Amygdala (tissue), 56 donors: Measurements from ENCODE around the gene MSN.
"Not testable (repeated sequence)": the region's sequence is repeated elsewhere in the genome, so short reads cannot be mapped to it uniquely, and the experiment has no call there.

Source experiments
- DNase-seq, 56 donors: peaks; one replicate each; lab custom pipeline; 2025; lab: John Stamatoyannopoulos, UW

The MSN gene

DNA sequence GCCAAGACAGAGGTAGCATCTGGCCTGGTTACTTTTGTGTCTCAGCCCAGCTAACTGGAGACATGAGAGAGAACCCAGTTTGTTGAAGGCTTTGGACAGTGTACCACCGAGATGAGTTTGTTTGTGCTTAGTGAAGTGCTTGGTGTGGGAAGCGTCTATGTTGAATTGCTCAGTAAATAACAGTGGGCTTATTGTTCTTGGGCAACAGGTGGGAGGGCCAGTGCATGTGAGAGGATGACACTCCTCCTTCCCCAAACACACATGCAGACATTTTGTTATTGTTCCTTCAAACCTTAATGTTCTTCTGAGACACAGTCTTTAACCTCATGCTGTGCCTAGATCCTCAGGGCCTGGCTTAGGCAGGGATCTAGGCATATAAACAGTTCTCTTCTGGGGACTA is 39.7 kb downstream of the MSN start:
- no peak for DNase-seq

DNA sequence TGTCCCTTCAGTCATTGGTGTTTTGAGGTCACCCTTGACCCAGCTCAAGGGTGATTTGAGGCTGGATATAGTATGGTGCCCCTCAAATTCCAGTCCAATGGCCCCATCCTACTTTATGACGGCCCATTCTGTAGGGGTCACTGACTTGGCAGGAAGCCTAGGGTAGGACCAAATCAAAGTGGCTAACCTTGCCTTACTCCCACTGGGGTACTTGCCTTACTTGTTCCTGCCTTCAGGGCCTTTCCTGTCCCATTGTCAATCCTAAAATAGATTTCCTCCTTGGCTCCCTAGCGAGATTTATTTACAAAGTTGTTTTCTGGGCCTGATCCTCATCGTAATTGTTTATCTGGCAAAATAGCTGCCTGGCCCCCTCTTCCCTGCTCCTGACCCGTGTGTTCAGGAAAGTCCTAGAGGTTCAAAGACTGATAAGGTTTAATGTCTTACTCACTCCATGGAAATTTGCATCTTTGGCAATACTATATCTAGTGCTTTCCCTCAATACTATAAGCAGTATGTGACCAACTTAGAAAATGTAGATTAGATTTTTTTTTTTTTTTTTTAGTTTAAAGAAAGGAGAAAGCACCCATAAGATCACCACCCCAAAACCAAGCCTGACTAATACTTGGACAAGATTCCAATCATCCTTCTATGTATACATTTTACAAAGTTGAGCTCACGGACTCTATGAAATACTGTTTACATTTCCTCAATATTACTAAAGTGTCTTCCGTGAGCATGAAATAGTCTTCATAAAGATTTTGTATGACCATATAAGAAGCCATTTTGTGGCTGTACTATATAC is 44.8 kb downstream of the MSN start:
- no peak for DNase-seq

DNA sequence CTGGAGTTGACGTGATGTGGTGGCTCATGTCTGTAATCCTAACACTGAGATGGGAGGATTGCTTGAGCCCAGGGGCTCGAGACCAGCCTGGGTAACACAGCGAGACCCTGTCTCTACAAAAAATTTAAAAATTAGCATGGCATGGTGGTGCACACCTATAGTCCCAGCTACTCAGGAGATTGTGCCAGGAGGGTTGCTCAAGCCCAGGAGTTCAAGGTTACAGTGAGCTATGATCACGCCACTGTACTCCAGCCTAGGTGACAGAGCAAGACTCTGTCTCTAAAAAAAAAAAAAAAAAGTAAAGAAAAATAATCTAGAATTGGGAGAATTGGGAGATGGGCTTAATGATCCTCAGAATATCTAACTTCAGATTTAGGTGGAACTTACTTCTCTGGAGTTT is 51.1 kb downstream of the MSN start:
- no peak for DNase-seq

DNA sequence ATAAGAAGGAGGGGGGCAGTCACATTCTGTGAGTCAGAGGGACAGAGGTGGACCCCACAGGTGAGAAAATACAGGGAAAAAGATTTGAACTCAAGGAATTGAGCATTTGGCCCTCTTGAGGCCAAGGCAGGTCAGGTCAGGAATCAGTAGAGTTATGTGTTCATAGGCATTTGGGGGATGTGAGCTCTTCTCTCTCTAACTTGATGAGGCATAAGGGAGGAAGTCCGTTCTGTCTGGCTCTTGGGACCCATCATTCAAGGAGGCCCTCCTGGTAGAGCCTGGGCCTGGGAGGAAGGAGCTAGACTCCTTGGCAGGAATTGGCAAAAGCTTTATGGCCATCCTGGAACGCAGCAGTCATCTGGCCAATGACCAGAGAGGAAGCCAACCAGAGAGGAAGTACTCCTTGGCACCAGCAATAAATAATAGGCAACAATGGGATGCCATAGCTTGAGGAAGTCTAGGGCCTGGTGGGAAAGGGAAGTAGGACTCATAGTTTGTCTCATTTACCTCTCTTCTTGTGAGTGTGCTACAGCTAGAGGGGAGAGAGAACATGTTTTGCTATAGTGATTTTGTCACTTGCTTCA is 53.0 kb downstream of the MSN start:
- DNase-seq = no peak

DNA sequence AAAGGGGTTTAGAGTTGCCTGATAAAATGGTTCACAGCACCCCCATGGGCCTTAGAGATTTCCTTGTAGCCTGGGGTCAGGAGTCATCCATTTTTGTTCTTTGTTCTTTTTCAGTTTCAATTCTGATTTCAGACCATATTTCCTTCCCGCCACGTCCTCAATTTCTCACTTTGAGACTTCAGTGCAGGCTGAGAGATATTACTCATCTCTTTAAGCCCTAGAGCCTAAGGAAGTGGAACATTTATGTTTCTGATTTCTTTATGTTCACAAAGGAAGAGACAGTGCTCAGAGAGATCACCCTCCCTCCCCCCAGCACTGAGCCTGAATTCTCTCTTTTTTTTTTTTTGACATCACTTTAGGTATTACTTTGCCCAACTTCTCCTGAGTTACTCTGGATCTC is 56.3 kb downstream of the MSN start:
- no peak for DNase-seq

DNA sequence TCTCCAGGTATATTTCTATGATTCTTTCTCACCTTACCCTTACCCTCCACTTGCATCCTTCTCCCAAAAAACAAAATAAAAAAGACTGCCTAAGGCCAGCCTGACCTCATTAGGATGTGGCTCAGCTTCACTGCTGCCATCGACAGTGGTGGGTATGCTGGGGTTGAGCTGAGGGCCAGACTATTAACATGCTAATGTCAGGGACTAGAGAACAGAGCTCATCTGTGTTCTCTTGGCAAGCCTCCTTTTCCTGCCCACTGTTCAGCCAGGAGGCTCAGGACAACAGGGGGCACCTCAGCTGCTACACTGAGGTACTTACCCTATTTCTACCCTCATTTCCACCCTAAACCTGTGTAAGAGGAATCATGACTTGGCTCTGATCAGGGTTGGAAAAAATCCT is 59.3 kb downstream of the MSN start:
- peak in 20 of 56 donors; percentile 0 to 47 (median 6) for DNase-seq

DNA sequence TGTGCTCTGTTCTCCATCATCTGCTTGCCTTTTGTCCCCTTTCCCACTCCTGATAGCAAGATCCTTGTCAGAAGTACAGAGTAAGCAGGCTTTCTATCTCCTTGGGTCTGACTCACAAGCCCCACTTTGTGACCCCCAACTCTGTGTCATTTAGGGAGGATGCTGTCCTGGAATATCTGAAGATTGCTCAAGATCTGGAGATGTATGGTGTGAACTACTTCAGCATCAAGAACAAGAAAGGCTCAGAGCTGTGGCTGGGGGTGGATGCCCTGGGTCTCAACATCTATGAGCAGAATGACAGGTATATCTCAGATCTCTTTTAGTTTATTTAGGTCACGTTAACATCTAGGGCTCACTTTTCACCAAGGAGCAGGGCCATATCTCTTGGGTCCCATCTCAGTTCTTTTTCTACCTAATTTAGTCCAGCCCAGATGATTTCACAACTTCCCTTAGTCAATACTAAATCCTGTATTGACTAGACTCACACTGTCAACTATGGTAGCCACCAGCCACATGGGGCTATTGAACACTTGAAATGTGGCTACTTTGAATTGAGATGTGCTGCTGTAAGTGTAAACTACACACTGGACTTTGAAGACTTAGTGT is 64.3 kb downstream of the MSN start:
- DNase-seq = no peak

DNA sequence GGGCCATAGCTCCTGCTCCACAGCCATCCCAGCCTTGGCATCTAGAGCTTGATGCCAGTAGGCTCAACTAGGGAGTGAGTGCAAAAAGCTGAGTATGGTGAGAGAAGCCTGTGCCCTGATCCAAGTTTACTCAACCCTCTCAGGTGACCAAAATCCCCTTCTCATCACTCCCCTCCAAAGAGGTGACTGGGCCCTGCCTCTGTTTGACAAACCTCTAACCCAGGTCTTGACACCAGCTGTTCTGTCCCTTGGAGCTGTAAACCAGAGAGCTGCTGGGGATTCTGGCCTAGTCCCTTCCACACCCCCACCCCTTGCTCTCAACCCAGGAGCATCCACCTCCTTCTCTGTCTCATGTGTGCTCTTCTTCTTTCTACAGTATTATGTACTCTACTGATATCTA is 73.5 kb downstream of the MSN start:
- no peak for DNase-seq

DNA sequence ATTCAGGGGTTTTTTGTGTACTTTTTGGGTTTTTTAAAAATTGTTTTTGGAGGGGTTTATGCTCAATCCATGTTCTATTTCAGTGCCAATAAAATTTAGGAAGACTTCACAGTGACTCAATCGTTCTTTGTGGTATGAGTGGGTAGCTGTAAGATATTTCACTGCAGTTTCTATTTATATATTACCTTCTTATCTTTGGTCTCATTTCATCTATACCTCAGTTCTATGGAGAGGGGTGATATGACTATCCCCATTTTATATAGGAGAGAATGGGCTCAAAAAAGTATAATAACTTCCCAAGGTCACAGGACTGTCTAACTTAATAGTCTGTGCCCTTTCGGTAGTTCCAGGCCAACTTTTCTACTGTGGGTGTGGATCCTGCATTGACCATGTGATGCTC is 74.4 kb downstream of the MSN start:
- DNase-seq = no peak

DNA sequence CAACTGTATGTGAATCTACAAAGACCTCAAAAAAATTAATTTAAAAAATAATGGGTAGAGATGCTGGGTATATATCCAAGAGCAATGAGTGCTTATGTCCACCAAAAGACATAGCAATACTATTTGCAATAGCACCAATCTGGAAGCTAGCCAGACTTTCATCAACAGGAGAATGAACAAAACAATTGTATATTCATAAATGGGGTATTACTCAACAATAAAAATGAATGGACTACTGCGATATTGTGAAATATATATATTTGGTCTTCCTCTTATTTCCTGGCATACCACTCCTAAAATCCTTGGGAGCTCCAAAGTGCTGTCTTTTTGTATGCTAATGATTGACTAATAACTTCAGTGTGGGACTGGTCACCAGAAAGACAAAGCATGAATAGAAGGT is 77.5 kb downstream of the MSN start:
- DNase-seq = no peak

DNA sequence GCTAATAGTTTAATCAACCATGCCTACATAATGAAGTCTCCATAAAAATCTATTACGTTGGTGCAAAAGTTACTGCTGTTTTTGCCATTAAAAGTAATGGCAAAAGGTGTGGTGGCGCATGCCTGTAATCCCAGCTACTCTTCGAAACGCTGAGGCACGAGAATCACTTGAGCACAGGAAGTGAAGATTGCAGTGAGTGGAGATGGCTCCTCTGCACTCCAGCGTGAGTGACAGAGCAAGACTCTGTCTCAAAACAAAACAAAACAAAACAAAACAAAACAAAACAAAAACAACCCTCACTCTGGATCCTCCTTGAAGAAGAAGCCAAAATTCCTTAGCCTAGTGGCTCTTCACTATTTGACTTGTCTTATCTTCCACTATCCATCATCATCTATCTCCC is 78.0 kb downstream of the MSN start:
- no peak for DNase-seq

DNA sequence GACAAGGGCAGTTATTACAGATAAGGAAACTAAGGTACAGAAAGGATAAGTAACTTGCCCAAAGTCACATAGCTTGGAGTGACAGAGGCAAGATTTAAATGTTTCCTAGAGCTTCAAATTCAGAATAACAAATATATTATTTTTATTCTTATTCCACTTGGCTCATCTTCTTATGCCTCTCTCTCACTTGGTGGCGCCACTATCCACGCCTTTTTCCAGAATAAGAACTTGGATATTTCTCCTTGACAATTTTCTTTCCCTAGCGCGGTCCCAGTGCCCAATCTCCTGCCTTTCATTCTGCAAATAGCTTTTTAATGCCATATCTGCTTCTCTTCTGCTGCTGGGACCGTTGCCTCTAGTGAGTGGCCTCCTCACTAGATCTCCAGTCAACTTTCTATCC is 78.5 kb downstream of the MSN start:
- DNase-seq = no peak

DNA sequence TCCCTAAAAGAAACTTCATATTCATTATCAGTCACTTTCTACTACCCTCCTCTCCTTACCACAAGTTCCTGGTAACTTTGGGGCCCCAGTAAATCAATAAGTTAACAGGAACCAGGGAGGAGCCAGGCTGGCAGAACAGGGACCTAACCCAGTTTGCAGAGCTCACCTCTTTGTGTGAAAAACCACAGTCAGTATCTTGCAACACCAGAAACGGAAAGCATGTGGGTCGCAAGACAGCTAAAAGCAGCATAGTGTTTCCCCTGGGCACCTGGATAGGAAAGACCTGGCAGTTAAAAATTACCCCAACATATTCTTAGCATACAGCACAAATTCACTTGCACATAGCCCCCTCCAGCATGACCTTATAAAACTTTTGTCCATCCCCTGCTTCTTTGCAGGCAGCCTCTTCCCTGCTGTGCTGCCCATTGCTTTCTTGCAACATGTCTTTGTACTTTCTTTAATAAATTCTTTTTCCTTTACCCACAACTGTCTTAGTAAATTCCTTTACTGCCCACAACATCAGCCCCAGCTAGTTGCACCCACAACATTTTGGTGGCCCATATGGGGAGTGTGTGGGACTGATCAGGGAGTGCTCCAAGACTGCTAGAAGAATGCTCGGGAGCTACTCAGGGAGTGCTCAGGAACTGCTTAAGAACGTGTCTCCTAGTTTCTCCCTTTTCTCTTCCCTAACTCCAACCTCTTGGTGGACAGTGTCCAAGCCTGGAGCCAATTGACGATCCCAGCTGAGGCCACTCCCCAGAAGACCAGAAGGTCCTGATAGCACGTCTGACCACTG is 83.4 kb downstream of the MSN start:
- no peak for DNase-seq

DNA sequence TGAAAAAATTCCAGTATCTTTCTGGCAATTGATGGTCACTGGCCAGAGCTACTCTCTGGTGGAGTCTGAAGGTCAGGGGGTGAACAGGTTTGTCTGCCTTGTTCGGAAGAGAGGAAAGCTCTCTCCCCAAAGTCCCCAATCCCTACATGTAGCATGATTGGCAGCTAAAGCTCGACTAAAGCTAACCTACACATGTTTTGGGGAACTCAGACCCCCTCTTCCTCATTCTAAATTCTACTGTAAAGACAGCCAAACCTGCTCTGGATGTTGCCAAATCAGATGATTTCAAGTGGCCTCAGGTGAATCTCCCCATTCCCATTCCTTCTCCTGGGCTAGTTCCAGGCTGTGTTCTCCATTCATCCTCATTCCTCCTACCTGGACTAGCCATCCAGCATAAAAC is 84.1 kb downstream of the MSN start:
- no peak for DNase-seq

DNA sequence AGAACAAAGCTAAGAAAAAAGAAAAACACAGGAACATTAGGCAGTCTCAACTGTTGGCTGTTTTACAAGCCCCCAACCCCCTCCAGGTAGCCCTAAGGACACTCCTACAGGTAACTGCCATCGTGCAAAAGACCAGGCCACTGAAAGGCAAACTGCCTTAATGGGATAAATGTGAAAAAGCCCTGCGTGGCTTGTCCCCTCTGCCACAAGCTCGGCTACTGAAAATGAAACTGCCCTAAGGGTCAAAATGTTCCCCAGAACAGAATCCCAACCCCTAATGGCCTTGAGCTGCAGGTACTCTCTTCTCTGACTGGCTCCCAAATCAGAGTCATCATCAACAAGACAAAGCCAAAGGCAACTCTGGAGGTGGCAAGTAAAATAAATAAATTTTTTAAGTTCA is 84.8 kb downstream of the MSN start:
- no peak for DNase-seq

DNA sequence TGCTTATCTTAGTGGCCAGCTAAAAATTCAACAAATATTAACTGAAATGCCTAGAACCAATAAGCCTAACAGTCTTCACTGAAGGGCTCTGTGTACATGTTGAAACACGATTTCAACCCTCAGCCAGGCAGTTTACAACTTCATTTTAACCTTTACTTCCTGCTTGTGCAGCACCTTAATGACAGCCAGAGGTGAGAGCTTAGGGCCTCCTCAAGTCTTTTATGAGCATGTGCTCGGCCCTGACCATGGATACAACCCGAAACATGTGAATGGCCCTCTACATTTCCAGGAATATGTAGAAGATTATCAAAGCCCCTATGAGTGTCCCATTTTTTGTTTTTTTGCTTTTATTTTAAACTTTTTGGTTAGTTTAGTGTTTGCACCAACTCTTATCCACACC is 88.3 kb downstream of the MSN start:
- no peak for DNase-seq

DNA sequence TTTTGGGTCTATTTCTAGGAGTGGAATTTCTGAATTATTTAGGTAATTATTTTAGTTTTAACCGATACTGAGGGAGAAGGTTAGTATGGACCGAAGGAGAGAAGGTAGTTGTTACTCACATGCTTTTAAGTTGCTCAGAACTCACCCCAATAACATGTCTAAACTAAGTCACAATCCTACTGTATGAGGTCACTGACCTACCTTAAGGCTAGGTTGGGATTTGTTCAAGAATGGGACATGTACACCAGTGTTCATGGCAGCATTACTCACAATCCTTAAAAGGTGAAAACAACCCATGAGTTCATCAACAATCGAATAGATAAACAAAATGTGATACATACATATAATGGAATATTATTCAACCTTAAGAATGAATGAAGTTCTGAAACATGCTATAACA is 90.5 kb downstream of the MSN start:
- DNase-seq = no peak

DNA sequence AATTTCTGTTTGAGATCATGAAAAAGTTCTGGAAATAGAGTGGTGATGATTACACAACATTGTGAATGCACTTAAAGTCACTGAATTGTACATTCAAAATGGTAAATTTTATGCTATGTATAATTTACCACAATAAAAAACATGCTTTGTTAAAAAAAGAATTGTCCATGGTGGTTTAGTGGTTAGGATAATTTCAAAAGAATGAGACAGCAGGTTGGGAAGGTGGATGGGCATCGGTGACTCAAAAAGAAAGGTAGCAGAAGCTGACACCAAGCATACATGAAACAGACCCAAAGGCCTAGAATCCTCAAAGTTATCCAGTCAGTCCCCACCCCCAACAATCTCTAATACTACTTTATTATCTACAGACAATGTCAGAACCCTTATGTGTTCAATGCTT is 91.1 kb downstream of the MSN start:
- no peak for DNase-seq

DNA sequence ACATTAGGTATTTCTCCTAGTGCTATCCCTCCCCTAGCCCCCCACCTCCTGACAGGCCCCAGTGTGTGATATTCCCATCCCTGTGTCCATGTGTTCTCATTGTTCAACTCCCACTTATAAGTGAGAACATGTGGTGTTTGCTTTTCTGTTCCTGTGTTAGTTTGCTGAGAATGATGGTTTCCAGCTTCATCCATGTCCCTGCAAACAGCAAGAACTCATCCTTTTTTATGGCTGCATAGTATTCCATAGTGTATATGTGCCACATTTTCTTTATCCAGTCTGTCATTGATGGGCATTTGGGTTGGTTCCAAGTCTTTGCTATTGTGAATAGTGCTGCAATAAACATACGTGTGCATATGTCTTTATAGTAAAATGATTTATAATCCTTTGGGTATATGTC is 92.1 kb downstream of the MSN start:
- DNase-seq = not testable (repeated sequence)

DNA sequence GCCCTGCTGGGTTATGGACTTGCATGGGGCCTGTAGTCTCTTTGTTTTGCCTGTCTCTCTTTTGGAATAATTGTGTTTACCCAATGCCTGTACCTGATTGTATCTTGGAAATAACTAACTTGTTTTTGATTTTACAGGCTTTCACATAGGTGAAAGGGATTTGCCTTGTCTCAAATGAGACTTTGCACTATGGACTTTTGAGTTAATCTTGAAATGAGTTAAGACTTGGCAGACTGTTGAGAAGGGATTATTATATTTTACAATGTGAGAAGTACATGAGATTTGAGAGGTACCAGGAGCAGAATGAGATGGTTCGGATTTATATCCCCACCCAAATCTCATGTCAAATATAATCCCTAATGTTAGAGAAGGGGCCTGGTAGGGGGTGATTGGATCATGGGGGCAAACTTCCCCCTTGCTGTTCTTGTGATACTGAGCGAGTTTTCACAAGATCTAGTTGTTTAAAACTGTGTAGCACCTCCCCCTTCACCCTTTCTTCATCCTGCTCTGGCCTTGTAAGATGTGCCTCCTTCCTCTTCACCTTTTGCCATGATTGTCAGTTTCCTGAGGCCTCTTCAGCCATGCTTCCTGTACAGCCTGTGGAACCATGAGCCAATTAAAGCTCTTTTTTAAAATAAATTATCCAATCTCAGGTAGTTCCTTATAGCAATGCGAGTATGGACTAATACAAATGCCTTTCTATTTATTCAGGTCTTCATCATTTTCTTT is 102.3 kb downstream of the MSN start:
- DNase-seq = no peak

DNA sequence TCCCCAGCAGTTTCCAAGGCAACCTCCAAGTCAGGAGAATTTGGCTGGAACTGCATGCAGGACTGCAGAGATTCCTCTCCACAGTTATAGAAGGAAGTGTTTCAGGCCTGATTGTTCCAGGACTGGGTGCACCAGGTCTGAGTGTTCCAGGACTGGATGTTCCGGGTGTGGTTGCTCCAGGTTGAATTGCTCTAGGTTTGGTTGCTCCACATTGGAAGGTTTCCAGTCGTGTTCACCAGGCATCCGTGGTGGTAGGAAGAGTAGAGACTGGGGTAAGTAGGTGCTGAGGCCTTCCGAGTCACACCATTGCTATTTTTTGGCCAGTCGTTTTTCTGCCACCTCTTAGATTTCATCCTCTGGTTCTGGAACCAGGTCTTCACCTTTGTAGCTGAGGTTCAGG is 105.4 kb downstream of the MSN start:
- DNase-seq = no peak
